IMR-90 (cell line): ENCODE measurements around the gene TIMM21. TPM values are rescaled to one million over a fixed set of nuclear protein-coding genes. Genes with fewer than 3 reads are reported as not detected.

Experiments used
- ATAC-seq: fragments of 200-7000 bp; cut with Tn5 transposase; 2 replicates; pipeline ENCODE4 v1.9.1; 2020; ENCODE audit warnings: low read depth, mild to moderate bottlenecking, moderate library complexity
- BruUV-seq: library from RNA; stranded (reverse); fragments of 400-500 nt; replicated peaks from 2 replicates; lab custom pipeline; 2021; lab: Mats Ljungman, UMichigan
- CTCF ChIA-PET: fragments of 300-600 bp; formaldehyde crosslinking; extraction: SDS; loops from one replicate; lab custom pipeline; 2021; ENCODE audit warnings: antibody characterized with exemption; lab: Yijun Ruan, JAX
- POLR2A ChIA-PET: fragments of 300-600 bp; sonication (Branson Sonifier 250); formaldehyde crosslinking; loops from one replicate; lab custom pipeline; 2022; ENCODE audit warnings: antibody characterized with exemption; ENCODE audit not compliant: unreplicated experiment; lab: Charles Lee
- DNase-seq: peaks from one replicate; pipeline ENCODE4 v3.0.0; 2013
- H2AFZ ChIP-seq: replicated peaks from 2 replicates; pipeline ENCODE3; 2013; ENCODE audit warnings: low read length, mild to moderate bottlenecking; ENCODE audit not compliant: poor library complexity
- H2AK5ac ChIP-seq: 2 replicates; pipeline ENCODE4 v1.6.1; 2013; ENCODE audit warnings: low read depth, low read length, inconsistent platforms
- H2AK9ac ChIP-seq: replicated peaks from 2 replicates; pipeline ENCODE3; 2013; ENCODE audit warnings: mild to moderate bottlenecking, low read depth, low read length, moderate library complexity; ENCODE audit not compliant: poor library complexity
- H2BK120ac ChIP-seq: 2 replicates; pipeline ENCODE4 v1.6.1; 2013; ENCODE audit warnings: low read depth, low read length, inconsistent platforms
- H2BK15ac ChIP-seq: 3 replicates; pipeline ENCODE4 v1.6.1; 2013; ENCODE audit warnings: low read depth, low read length, inconsistent platforms
- H2BK20ac ChIP-seq: 2 replicates; pipeline ENCODE4 v1.6.1; 2013; ENCODE audit warnings: low read depth, mild to moderate bottlenecking, inconsistent platforms, low read length, moderate library complexity
- H2BK5ac ChIP-seq: 2 replicates; pipeline ENCODE4 v1.6.1; 2013; ENCODE audit warnings: mild to moderate bottlenecking, low read depth, low read length, inconsistent platforms; ENCODE audit not compliant: poor library complexity, severe bottlenecking
- H3K14ac ChIP-seq: replicated peaks from 2 replicates; pipeline ENCODE4 v1.6.1; 2013; ENCODE audit warnings: low read depth, low read length, inconsistent platforms
- H3K18ac ChIP-seq: 2 replicates; pipeline ENCODE4 v1.6.1; 2013; ENCODE audit warnings: low read depth, low read length, control low read depth
- H3K23ac ChIP-seq: 2 replicates; pipeline ENCODE4 v1.6.1; 2013; ENCODE audit warnings: low read depth, low read length, inconsistent platforms
- H3K27ac ChIP-seq: 2 replicates; pipeline ENCODE4 v1.5.1; 2013; ENCODE audit warnings: mild to moderate bottlenecking, control low read depth, low read length; ENCODE audit not compliant: insufficient read depth
- H3K27me3 ChIP-seq: 2 replicates; pipeline ENCODE4 v1.6.1; 2013; ENCODE audit warnings: low read length; ENCODE audit not compliant: control insufficient read depth, insufficient read depth
- H3K36me3 ChIP-seq: 2 replicates; pipeline ENCODE4 v1.6.1; 2013; ENCODE audit warnings: low read length, mixed read lengths; ENCODE audit not compliant: control insufficient read depth, insufficient read depth
- H3K4ac ChIP-seq: 2 replicates; pipeline ENCODE4 v1.6.1; 2013; ENCODE audit warnings: low read depth, low read length, inconsistent platforms
- H3K4me1 ChIP-seq: 2 replicates; pipeline ENCODE4 v1.6.1; 2013; ENCODE audit warnings: low read length, mixed read lengths; ENCODE audit not compliant: control insufficient read depth, insufficient read depth
- H3K4me2 ChIP-seq: 2 replicates; pipeline ENCODE4 v1.6.1; 2013; ENCODE audit warnings: low read depth, mild to moderate bottlenecking, control low read depth, low read length, moderate library complexity
- H3K4me3 ChIP-seq: 2 replicates; pipeline ENCODE4 v1.5.1; 2013; ENCODE audit warnings: low read depth, mild to moderate bottlenecking, control low read depth, low read length, moderate library complexity; ENCODE audit not compliant: insufficient read depth
- H3K56ac ChIP-seq: 2 replicates; pipeline ENCODE4 v1.6.1; 2013; ENCODE audit warnings: low read length, inconsistent platforms; ENCODE audit not compliant: insufficient read depth; ENCODE audit errors: extremely low read depth
- H3K79me1 ChIP-seq, 2 experiments: 2 replicates each; pipeline ENCODE4 v1.6.1; 2013; ENCODE audit warnings: low read length in 2 of 2, inconsistent platforms in 1 of 2, low read depth in 1 of 2
- H3K9ac ChIP-seq: 2 replicates; pipeline ENCODE4 v1.6.1; 2013; ENCODE audit warnings: low read depth, low read length, control low read depth
- H3K9me1 ChIP-seq: 2 replicates; pipeline ENCODE4 v1.6.1; 2013; ENCODE audit warnings: low read length, inconsistent platforms; ENCODE audit not compliant: insufficient read depth
- H3K9me3 ChIP-seq: 2 replicates; pipeline ENCODE4 v1.6.1; 2013; ENCODE audit warnings: low read length; ENCODE audit not compliant: control insufficient read depth, insufficient read depth
- H4K20me1 ChIP-seq: 2 replicates; pipeline ENCODE4 v1.6.1; 2013; ENCODE audit warnings: low read length, inconsistent platforms; ENCODE audit not compliant: insufficient read depth
- H4K5ac ChIP-seq: 2 replicates; pipeline ENCODE4 v1.6.1; 2013; ENCODE audit warnings: mild to moderate bottlenecking, low read depth, low read length, control low read depth
- H4K8ac ChIP-seq, 2 experiments: 2 replicates each; pipeline ENCODE4 v1.6.1; 2013; ENCODE audit warnings: low read depth in 2 of 2, low read length in 2 of 2, control low read depth in 1 of 2, inconsistent platforms in 1 of 2
- H4K91ac ChIP-seq: 2 replicates; pipeline ENCODE4 v1.6.1; 2013; ENCODE audit warnings: low read depth, low read length, inconsistent platforms; ENCODE audit not compliant: insufficient read depth
- FOS ChIP-seq: fragments of 150-350 bp; IDR thresholded peaks from 2 replicates; pipeline ENCODE4 v1.6.1; 2016; ENCODE audit warnings: low read depth, low read length
- POLR2A ChIP-seq: IDR thresholded peaks from 2 replicates; pipeline ENCODE4 v1.6.1; 2012; ENCODE audit warnings: mild to moderate bottlenecking, low read depth, low read length
- RCOR1 ChIP-seq: IDR thresholded peaks from 2 replicates; pipeline ENCODE4 v1.6.1; 2012; ENCODE audit warnings: mild to moderate bottlenecking, low read length, improper control_type of control experiment; ENCODE audit not compliant: insufficient replicate concordance
- WGBS, 2 experiments: methylation state at CpG; one replicate each; pipeline versions ENCODE4 v1.1.5 to v1.1.7; 2013; ENCODE audit warnings: missing lambda C conversion rate in 2 of 2; ENCODE audit not compliant: insufficient read length in 1 of 2; ENCODE audit errors: extremely low coverage in 2 of 2; 5-methylcytosine and 5-hydroxymethylcytosine counted together
- dilution Hi-C: fragments of 300-500 bp; cut with HindIII; formaldehyde crosslinking; loops from one replicate; pipeline ENCODE4 v1.14.3; 2018; ENCODE audit warnings: low sequenced_read_pairs; ENCODE audit not compliant: unreplicated experiment
- in situ Hi-C: fragments of 300-500 bp; cut with MboI; formaldehyde crosslinking; loops from 3 replicates; pipeline ENCODE4 v1.14.3; 2019; ENCODE audit warnings: low sequenced_read_pairs, inconsistent platforms, mixed read lengths
- intact Hi-C: fragments of 100-400 bp; cut with micrococcal nuclease; formaldehyde crosslinking; loops from 2 replicates; pipeline ENCODE4 v1.10.0; 2022
- polyA plus RNA-seq, 3 experiments: library from polyadenylated mRNA; depleted of rRNA; stranded (reverse); fragments of >200 nt; gene quantifications; 2 replicates each; pipeline ENCODE4 v1.2.3, GENCODE V29; 2012; ENCODE audit warnings: low replicate concordance in 1 of 3
- total RNA-seq: library from RNA; depleted of rRNA; stranded (reverse); fragments of >200 nt; gene quantifications from 2 replicates; pipeline ENCODE4 v1.2.3, GENCODE V29; 2012
- TF ChIP-seq, protein P1 (sequence below): fragments of 150-350 bp; IDR thresholded peaks from 2 replicates; pipeline ENCODE4 v1.6.1; 2017; ENCODE audit warnings: mild to moderate bottlenecking, antibody characterized with exemption, low read length, low read depth
- TF ChIP-seq, protein P2 (sequence below): conservative IDR thresholded peaks from 2 replicates; pipeline ENCODE4 v1.5.1; 2012; ENCODE audit warnings: mild to moderate bottlenecking, low read depth, low read length, improper control_type of control experiment

TIMM21 gene
- total and polyA plus RNA-seq, 2 of the 4 experiments (the other 2 are of a cell fraction), result 42.8 to 52.7 TPM

DNA sequence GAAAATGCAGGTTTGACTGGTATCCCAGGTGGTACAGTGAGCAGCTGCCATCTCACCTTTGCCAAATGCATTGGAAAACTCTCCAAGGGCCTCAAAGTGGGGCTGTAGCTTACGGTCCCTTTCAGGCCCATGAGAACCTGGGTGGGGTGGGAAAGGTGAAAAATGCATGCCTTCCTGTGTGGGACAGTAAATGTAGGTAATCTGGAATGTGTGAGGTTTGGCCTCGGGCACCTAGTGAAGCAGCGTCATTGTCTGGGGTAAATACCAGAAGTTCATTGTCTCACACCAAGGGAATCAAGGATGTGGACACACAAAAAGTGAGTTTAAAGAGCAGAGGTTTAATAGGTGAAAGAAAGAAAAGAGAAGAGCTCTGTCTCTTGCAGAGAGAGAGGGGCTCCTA, 36.6 kb downstream of the TIMM21 start:
- Histone ChIP-seq H4K91ac (no peak overlapping the region), H3K36me3 (no peaks in the 10 kb centered on the region), H3K56ac (no peak overlapping the region), H2BK20ac (no peak overlapping the region), H3K4me2 (no peak overlapping the region), H4K5ac (no peak overlapping the region), H3K4me1 (peaks cover 6% of the 10 kb centered on the region), H3K27me3 (peaks cover 18% of the 10 kb centered on the region), H3K9ac (no peak overlapping the region), H2AK9ac (no peak overlapping the region), H3K9me1 (no peaks in the 10 kb centered on the region), H3K4ac (no peak overlapping the region), H2AK5ac (no peak overlapping the region), H3K18ac (no peak overlapping the region), H2BK15ac (no peak overlapping the region), H3K23ac (no peak overlapping the region), H4K20me1 (no peaks in the 10 kb centered on the region), H4K8ac (no peak overlapping the region), H2BK5ac (no peak overlapping the region), H2AFZ (no peak overlapping the region), H3K27ac (no peak overlapping the region), H3K14ac (no peak overlapping the region), H2BK120ac (no peak overlapping the region), H3K9me3 (peaks cover 6% of the 10 kb centered on the region), H3K4me3 (no peak overlapping the region), H3K79me1 (no peaks in the 10 kb centered on the region)
- dilution Hi-C loops (no loop called here), intact Hi-C loops (no loop called here), in situ Hi-C loops (no loop called here)
- ATAC-seq (no peak), DNase-seq (no peak)
- TF ChIP-seq, protein P1, sequence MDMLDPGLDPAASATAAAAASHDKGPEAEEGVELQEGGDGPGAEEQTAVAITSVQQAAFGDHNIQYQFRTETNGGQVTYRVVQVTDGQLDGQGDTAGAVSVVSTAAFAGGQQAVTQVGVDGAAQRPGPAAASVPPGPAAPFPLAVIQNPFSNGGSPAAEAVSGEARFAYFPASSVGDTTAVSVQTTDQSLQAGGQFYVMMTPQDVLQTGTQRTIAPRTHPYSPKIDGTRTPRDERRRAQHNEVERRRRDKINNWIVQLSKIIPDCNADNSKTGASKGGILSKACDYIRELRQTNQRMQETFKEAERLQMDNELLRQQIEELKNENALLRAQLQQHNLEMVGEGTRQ, result no peak
- TF ChIP-seq POLR2A (no peak), FOS (no peak), RCOR1 (no peak)
- TF ChIP-seq, protein P2, sequence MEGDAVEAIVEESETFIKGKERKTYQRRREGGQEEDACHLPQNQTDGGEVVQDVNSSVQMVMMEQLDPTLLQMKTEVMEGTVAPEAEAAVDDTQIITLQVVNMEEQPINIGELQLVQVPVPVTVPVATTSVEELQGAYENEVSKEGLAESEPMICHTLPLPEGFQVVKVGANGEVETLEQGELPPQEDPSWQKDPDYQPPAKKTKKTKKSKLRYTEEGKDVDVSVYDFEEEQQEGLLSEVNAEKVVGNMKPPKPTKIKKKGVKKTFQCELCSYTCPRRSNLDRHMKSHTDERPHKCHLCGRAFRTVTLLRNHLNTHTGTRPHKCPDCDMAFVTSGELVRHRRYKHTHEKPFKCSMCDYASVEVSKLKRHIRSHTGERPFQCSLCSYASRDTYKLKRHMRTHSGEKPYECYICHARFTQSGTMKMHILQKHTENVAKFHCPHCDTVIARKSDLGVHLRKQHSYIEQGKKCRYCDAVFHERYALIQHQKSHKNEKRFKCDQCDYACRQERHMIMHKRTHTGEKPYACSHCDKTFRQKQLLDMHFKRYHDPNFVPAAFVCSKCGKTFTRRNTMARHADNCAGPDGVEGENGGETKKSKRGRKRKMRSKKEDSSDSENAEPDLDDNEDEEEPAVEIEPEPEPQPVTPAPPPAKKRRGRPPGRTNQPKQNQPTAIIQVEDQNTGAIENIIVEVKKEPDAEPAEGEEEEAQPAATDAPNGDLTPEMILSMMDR, result no peak
- ChIA-PET CTCF (no interaction called here), POLR2A (no interaction called here)
- BruUV-seq, result no TSS peak
- WGBS, 2 experiments, result 100% methylated on average over 1 of the region's 3 CpGs; no CpG with 5 or more reads in 1 of the 2 experiments
